ENCODE results near the gene SLC9B1. TPM values are rescaled to one million over a fixed set of nuclear protein-coding genes. Genes with fewer than 3 reads are reported as not detected.

SLC9B1 gene
- polyA plus RNA-seq, 1 of the 3 experiments (the other 2 are of a cell fraction) = 0.21 TPM

GRCh38 chr4:103019308-103020124 lies at the start of gene SLC9B1 (continued):
- peak; percentile 46 for TF ChIP-seq GABPA (IDR thresholded peaks at IDR 0.05; ENCODE audit: low read depth)
- TF ChIP-seq FOXJ3 (CRISPR knock-in tag; IDR thresholded peaks at IDR 0.05) = no peak
- TF ChIP-seq NFIC (IDR thresholded peaks at IDR 0.05; ENCODE audit: borderline replicate concordance) = peak; percentile 68
- no peak for TF ChIP-seq CHD2 (IDR thresholded peaks at IDR 0.05; ENCODE audit: low read length, partially characterized antibody)
- no peak for TF ChIP-seq RXRA (IDR thresholded peaks at IDR 0.05; ENCODE audit: borderline replicate concordance, low read depth)
- no peak for TF ChIP-seq RCOR1 (IDR thresholded peaks at IDR 0.05; ENCODE audit: low read length)
- no peak; the same call in 1 of the 2 replicates for TF ChIP-seq JUND (IDR thresholded peaks at IDR 0.05)
- TF ChIP-seq FOSL2 (IDR thresholded peaks at IDR 0.05; ENCODE audit: borderline replicate concordance, low read depth) = peak; percentile 9; the same call in 1 of the 2 replicates
- peak; percentile 89 for TF ChIP-seq ELF1 (IDR thresholded peaks at IDR 0.05)
- peak; percentile 56 for TF ChIP-seq TCF12 (IDR thresholded peaks at IDR 0.05)
- TF ChIP-seq USF2 (IDR thresholded peaks at IDR 0.05; ENCODE audit: borderline replicate concordance, low read depth, low read length) = no peak
- no peak for TF ChIP-seq GATA2 (CRISPR knock-in tag; IDR thresholded peaks at IDR 0.05)
- no peak for TF ChIP-seq RAD21 (IDR thresholded peaks at IDR 0.05; ENCODE audit: low read length)
- no peak for TF ChIP-seq MEF2A (IDR thresholded peaks at IDR 0.05; ENCODE audit: borderline replicate concordance, low read depth)
- peak; percentile 40; the same call in 1 of the 2 replicates for TF ChIP-seq NRF1 (IDR thresholded peaks at IDR 0.05; ENCODE audit: low read depth, low read length)

GRCh38 chr4:103067841-103068547 lies 48.5 kb upstream of the SLC9B1 start:
- Histone ChIP-seq H3K4me2 (no peak overlapping the region), H3F3A (replicated peaks; ENCODE audit: insufficient read depth) (peaks cover 7% of the 10 kb centered on the region)
- TF ChIP-seq JUND (IDR thresholded peaks at IDR 0.05) = 0 out of 2 replicates have a peak, but pooled peaks have one; percentile 18
- TF ChIP-seq YY1 (IDR thresholded peaks at IDR 0.05; ENCODE audit: low read depth) = no peak

More at GRCh38 chr4:103067841-103068547, 48.5 kb upstream of the SLC9B1 start:
- no peak for DNase-seq
- Histone ChIP-seq H3K27ac (ENCODE audit: low read depth in 2 of 2, low read length in 1 of 2) (no peak overlapping the region; a peak in 1 of 4 replicates), H3K9ac (no peak overlapping the region), H2AFZ (ENCODE audit: low read depth) (no peak overlapping the region), H3K9me3 (no peaks in the 10 kb centered on the region), H4K20me1 (ENCODE audit: insufficient read depth) (no peaks in the 10 kb centered on the region), H3K36me3 (replicated peaks in 1 of 2; ENCODE audit: control insufficient read depth in 1 of 2, insufficient read depth in 2 of 2, low read length in 1 of 2) (peaks cover 10 to 26% of the 10 kb centered on the region in 2 experiments), H3K9me2 (no peaks in the 10 kb centered on the region), H3K4me1 (ENCODE audit: control insufficient read depth in 1 of 2, insufficient read depth in 2 of 2, low read depth in 1 of 2, low read length in 1 of 2) (peaks cover 0 to 7% of the 10 kb centered on the region in 2 experiments; a peak in 1 of 4 replicates), H3K27me3 (ENCODE audit: insufficient read depth) (no peaks in the 10 kb centered on the region), H3K79me2 (ENCODE audit: insufficient read depth) (peaks cover 37% of the 10 kb centered on the region), H3K4me3 (ENCODE audit: low read depth in 2 of 2, low read length in 1 of 2) (no peak overlapping the region)
- 51% methylated on average over 2 of the region's 2 CpGs for WGBS (ENCODE audit: low lambda C conversion rate)
- POLR2A ChIA-PET = no interaction called here
- CTCF ChIA-PET = no interaction called here
